HCT116 (cell line): ENCODE measurements around the gene TIGIT. TPM values are rescaled to one million over a fixed set of nuclear protein-coding genes. Genes with fewer than 3 reads are reported as not detected.

Source experiments
- ATAC-seq: fragments of 200-7000 bp; cut with Tn5 transposase; 2 replicates; pipeline ENCODE4 v1.9.1; 2020; ENCODE audit warnings: mild to moderate bottlenecking, moderate library complexity
- BruUV-seq: library from RNA; stranded (reverse); fragments of 400-500 nt; replicated peaks from 2 replicates; lab custom pipeline; 2021; lab: Mats Ljungman, UMichigan
- CTCF ChIA-PET: fragments of 300-600 bp; sonication (Branson Sonifier 250); formaldehyde crosslinking; loops from one replicate; lab custom pipeline; 2021; ENCODE audit warnings: antibody characterized with exemption; lab: Charles Lee
- POLR2A ChIA-PET: fragments of 300-600, 350-600 bp; sonication (Branson Sonifier 250); formaldehyde crosslinking; loops from one replicate; lab custom pipeline; 2021; ENCODE audit warnings: antibody characterized with exemption; lab: Charles Lee
- RAD21 ChIA-PET, 2 experiments: fragments of 300-600 bp; sonication (Branson Sonifier 250); formaldehyde crosslinking; loops; one replicate each; lab custom pipeline; 2023; ENCODE audit warnings: low total read pairs in 2 of 2; ENCODE audit not compliant: uncharacterized antibody in 2 of 2, unreplicated experiment in 2 of 2, low non-redundant PET in 1 of 2; lab: Charles Lee
- DNase-seq: peaks from one replicate; pipeline ENCODE4 v3.0.0-alpha.2; 2010; ENCODE audit warnings: low read depth, low spot score
- H2AFZ ChIP-seq: fragments of 200-600 bp; shearing (Covaris generic), sonication (generic); 2 replicates; pipeline ENCODE4 v1.6.1; 2017; ENCODE audit warnings: low read depth, mixed run types, mixed read lengths, antibody characterized with exemption, low read length; ENCODE audit not compliant: poor library complexity, severe bottlenecking
- H3K27ac ChIP-seq: 2 replicates; pipeline ENCODE4 v1.5.1; 2012; ENCODE audit warnings: low read depth, low read length
- H3K27me3 ChIP-seq: fragments of 200-600 bp; sonication (generic); 2 replicates; pipeline ENCODE4 v1.6.1; 2016; ENCODE audit warnings: mixed run types, low read length, mixed read lengths; ENCODE audit not compliant: insufficient read depth
- H3K36me3 ChIP-seq, 2 experiments: fragments of 200-500 bp in 1 of 2; fragments of 200-600 bp in 1 of 2; sonication (Bioruptor generic) in 1 of 2; sonication (generic) in 1 of 2; 2 replicates each; pipeline versions ENCODE4 v1.5.1 to v1.6.1; 2014 to 2016; ENCODE audit warnings: low read length in 2 of 2, inconsistent platforms in 1 of 2, mixed read lengths in 1 of 2, mixed run types in 1 of 2; ENCODE audit not compliant: insufficient read depth in 2 of 2, control insufficient read depth in 1 of 2
- H3K4me1 ChIP-seq, 2 experiments: fragments of 200-600 bp in 1 of 2; sonication (generic) in 1 of 2; 2 replicates each; pipeline versions ENCODE4 v1.5.1 to v1.6.1; 2012 to 2017; ENCODE audit warnings: low read length in 2 of 2, inconsistent platforms in 1 of 2, mild to moderate bottlenecking in 1 of 2, mixed read lengths in 1 of 2, mixed run types in 1 of 2, moderate library complexity in 1 of 2; ENCODE audit not compliant: insufficient read depth in 2 of 2, control insufficient read depth in 1 of 2
- H3K4me2 ChIP-seq: fragments of 200-600 bp; sonication (generic); 2 replicates; pipeline ENCODE4 v1.6.1; 2017; ENCODE audit warnings: mixed run types, low read length, mixed read lengths
- H3K4me3 ChIP-seq, 2 experiments: fragments of 200-600 bp in 1 of 2; sonication (generic) in 1 of 2; replicated peaks in 1 of 2; 2 replicates each; pipeline ENCODE4 v1.5.1; 2011 to 2016; ENCODE audit warnings: low read length in 2 of 2, control low read depth in 1 of 2, low read depth in 1 of 2, mild to moderate bottlenecking in 1 of 2, mixed read lengths in 1 of 2, mixed run types in 1 of 2
- H3K79me2 ChIP-seq: fragments of 200-600 bp; sonication (generic); 2 replicates; pipeline ENCODE4 v1.6.1; 2017; ENCODE audit warnings: mild to moderate bottlenecking, mixed run types, low read length, moderate library complexity, mixed read lengths; ENCODE audit not compliant: insufficient read depth
- H3K9ac ChIP-seq: fragments of 200-600 bp; sonication (generic); 2 replicates; pipeline ENCODE4 v1.6.1; 2016; ENCODE audit warnings: low read length, mixed read lengths
- H3K9me2 ChIP-seq: fragments of 200-600 bp; sonication (generic), shearing (Covaris generic); 2 replicates; pipeline ENCODE4 v1.6.1; 2017; ENCODE audit warnings: mixed run types, mild to moderate bottlenecking, moderate library complexity; ENCODE audit not compliant: insufficient read depth
- H3K9me3 ChIP-seq, 2 experiments: fragments of 200-500 bp in 1 of 2; fragments of 200-600 bp in 1 of 2; sonication (Bioruptor generic) in 1 of 2; sonication (generic) in 1 of 2; 2 replicates each; pipeline ENCODE4 v1.6.1; 2014 to 2017; ENCODE audit warnings: low read length in 2 of 2, mixed read lengths in 2 of 2, inconsistent platforms in 1 of 2, low read depth in 1 of 2, mild to moderate bottlenecking in 1 of 2, mixed run types in 1 of 2, moderate library complexity in 1 of 2; ENCODE audit not compliant: control insufficient read depth in 1 of 2, insufficient read depth in 1 of 2
- H4K20me1 ChIP-seq: fragments of 200-600 bp; sonication (generic), shearing (Covaris generic); 2 replicates; pipeline ENCODE4 v1.6.1; 2017; ENCODE audit warnings: mixed run types, mild to moderate bottlenecking, moderate library complexity; ENCODE audit not compliant: insufficient read depth
- CBX3 ChIP-seq: IDR thresholded peaks from 2 replicates; pipeline ENCODE4 v1.6.1; 2012; ENCODE audit warnings: low read depth
- ELF1 ChIP-seq: IDR thresholded peaks from 2 replicates; pipeline ENCODE4 v1.6.1; 2012; ENCODE audit warnings: low read depth, borderline replicate concordance
- FOSL1 ChIP-seq: IDR thresholded peaks from 2 replicates; pipeline ENCODE4 v1.6.1; 2012; ENCODE audit warnings: low read depth
- JUND ChIP-seq: IDR thresholded peaks from 2 replicates; pipeline ENCODE4 v1.6.1; 2012
- POLR2A ChIP-seq: IDR thresholded peaks from 2 replicates; pipeline ENCODE4 v1.7.0; 2011; ENCODE audit warnings: borderline replicate concordance; ENCODE audit not compliant: insufficient read depth, insufficient read length; ENCODE audit errors: extremely low read depth
- POLR2AphosphoS5 ChIP-seq: IDR thresholded peaks from 2 replicates; pipeline ENCODE4 v1.6.1; 2011; ENCODE audit warnings: mild to moderate bottlenecking, low read depth, low read length, moderate library complexity
- RAD21 ChIP-seq: IDR thresholded peaks from 2 replicates; pipeline ENCODE4 v1.6.1; 2012; ENCODE audit warnings: low read depth, mild to moderate bottlenecking
- TCF7L2 ChIP-seq: IDR thresholded peaks from 2 replicates; pipeline ENCODE4 v1.7.0; 2011; ENCODE audit warnings: borderline replicate concordance, inconsistent platforms; ENCODE audit not compliant: insufficient read depth, insufficient read length; ENCODE audit errors: extremely low read depth
- YY1 ChIP-seq: IDR thresholded peaks from 2 replicates; pipeline ENCODE4 v1.6.1; 2011; ENCODE audit warnings: low read length, low read depth, moderate library complexity, mild to moderate bottlenecking; ENCODE audit not compliant: insufficient replicate concordance; ENCODE audit errors: extremely low read depth
- ZFX ChIP-seq: fragments of 450-650 bp; IDR thresholded peaks from 2 replicates; pipeline ENCODE4 v1.6.1; 2017
- ZNF274 ChIP-seq: fragments of 200-500 bp; sonication (Bioruptor generic); IDR thresholded peaks from 2 replicates; pipeline ENCODE4 v1.6.1; 2014; ENCODE audit warnings: mild to moderate bottlenecking, low read depth, low read length, inconsistent platforms
- intact Hi-C: fragments of 100-400 bp; cut with micrococcal nuclease; formaldehyde crosslinking; loops from 2 replicates; pipeline ENCODE4 v1.10.0; 2022
- total RNA-seq: library from RNA; stranded (reverse); gene quantifications from one replicate; pipeline ENCODE4 v1.2.1, GENCODE V29; 2021; ENCODE audit not compliant: unreplicated experiment
- TF ChIP-seq, protein P1 (sequence below): IDR thresholded peaks from 2 replicates; pipeline ENCODE4 v1.6.1; 2011; ENCODE audit warnings: mild to moderate bottlenecking, low read length, moderate library complexity; ENCODE audit not compliant: insufficient replicate concordance; ENCODE audit errors: extremely low read depth
- TF ChIP-seq, protein P2 (sequence below): IDR thresholded peaks from 2 replicates; pipeline ENCODE4 v1.6.1; 2012; ENCODE audit warnings: low read depth
- TF ChIP-seq, protein P3 (sequence below): IDR thresholded peaks from 2 replicates; pipeline ENCODE4 v1.6.1; 2012

TIGIT gene
- total RNA-seq, 1 experiment from 2014 or later: 0.07 TPM

DNA sequence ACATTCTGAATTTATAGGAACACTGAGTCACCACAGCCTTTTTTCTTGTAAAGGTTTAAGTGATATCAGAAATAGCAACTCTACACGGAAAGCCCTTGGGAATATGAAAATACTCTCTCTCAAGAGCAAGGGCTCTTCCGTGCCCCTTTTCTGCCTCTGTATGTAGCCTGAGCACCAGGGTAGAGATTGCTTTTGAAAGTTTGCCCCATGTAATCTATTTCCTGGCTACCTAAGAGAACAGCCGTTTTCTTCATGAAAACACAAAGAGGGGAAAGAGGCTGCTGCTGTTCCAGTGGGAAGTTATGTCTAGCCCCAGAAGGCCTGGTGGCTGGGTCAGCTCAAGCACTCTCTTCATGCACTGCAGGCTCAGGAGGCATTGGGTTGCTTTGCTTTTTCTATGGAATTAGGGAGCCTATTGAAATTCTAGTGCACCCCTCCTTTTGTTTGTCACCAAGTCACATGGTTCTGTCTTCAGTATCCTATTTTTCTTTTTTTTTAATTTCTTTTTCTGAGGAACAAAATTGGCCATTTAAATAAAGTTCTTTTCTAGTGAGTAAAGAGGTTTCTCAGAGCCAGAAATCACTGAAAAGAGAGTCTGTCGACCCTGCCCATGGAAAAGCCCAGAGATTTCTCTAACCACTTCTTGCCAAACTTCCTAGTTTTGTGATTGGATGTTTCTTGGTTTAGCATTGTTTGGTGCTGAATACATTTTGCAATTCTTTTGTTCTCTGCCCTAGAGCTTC, 39.5 kb downstream of the TIGIT start:
- no peak overlapping the region for H3K4me3 ChIP-seq
- CTCF ChIA-PET: interaction anchor here (1.5 kb wide), 1 partner anchor 42 kb away, joined by 3 read pairs; no protein-coding TSS in a partner anchor
- no peaks in the 10 kb centered on the region for H3K4me1 ChIP-seq
- intact Hi-C loops: no loop called here
- H3K27ac ChIP-seq: no peak overlapping the region
- H3K79me2 ChIP-seq: peaks cover 13% of the 10 kb centered on the region; the same call in 1 of the 2 replicates
- TF ChIP-seq, protein P1, sequence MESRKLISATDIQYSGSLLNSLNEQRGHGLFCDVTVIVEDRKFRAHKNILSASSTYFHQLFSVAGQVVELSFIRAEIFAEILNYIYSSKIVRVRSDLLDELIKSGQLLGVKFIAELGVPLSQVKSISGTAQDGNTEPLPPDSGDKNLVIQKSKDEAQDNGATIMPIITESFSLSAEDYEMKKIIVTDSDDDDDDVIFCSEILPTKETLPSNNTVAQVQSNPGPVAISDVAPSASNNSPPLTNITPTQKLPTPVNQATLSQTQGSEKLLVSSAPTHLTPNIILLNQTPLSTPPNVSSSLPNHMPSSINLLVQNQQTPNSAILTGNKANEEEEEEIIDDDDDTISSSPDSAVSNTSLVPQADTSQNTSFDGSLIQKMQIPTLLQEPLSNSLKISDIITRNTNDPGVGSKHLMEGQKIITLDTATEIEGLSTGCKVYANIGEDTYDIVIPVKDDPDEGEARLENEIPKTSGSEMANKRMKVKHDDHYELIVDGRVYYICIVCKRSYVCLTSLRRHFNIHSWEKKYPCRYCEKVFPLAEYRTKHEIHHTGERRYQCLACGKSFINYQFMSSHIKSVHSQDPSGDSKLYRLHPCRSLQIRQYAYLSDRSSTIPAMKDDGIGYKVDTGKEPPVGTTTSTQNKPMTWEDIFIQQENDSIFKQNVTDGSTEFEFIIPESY: no peak
- TF ChIP-seq POLR2AphosphoS5 (no peak), TCF7L2 (no peak), ZNF274 (no peak), YY1 (no peak), JUND (no peak), ZFX (no peak), RAD21 (no peak), POLR2A (no peak), CBX3 (no peak), FOSL1 (no peak), ELF1 (no peak)
- TF ChIP-seq, protein P2, sequence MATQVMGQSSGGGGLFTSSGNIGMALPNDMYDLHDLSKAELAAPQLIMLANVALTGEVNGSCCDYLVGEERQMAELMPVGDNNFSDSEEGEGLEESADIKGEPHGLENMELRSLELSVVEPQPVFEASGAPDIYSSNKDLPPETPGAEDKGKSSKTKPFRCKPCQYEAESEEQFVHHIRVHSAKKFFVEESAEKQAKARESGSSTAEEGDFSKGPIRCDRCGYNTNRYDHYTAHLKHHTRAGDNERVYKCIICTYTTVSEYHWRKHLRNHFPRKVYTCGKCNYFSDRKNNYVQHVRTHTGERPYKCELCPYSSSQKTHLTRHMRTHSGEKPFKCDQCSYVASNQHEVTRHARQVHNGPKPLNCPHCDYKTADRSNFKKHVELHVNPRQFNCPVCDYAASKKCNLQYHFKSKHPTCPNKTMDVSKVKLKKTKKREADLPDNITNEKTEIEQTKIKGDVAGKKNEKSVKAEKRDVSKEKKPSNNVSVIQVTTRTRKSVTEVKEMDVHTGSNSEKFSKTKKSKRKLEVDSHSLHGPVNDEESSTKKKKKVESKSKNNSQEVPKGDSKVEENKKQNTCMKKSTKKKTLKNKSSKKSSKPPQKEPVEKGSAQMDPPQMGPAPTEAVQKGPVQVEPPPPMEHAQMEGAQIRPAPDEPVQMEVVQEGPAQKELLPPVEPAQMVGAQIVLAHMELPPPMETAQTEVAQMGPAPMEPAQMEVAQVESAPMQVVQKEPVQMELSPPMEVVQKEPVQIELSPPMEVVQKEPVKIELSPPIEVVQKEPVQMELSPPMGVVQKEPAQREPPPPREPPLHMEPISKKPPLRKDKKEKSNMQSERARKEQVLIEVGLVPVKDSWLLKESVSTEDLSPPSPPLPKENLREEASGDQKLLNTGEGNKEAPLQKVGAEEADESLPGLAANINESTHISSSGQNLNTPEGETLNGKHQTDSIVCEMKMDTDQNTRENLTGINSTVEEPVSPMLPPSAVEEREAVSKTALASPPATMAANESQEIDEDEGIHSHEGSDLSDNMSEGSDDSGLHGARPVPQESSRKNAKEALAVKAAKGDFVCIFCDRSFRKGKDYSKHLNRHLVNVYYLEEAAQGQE: no peak
- TF ChIP-seq, protein P3, sequence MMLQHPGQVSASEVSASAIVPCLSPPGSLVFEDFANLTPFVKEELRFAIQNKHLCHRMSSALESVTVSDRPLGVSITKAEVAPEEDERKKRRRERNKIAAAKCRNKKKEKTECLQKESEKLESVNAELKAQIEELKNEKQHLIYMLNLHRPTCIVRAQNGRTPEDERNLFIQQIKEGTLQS: no peak
- H3K4me2 ChIP-seq: no peak overlapping the region
- BruUV-seq: no TSS peak
- ATAC-seq (no peak), DNase-seq (no peak)
- no peaks in the 10 kb centered on the region for H4K20me1 ChIP-seq
- no peak overlapping the region for H3K9ac ChIP-seq
- no peaks in the 10 kb centered on the region for H3K9me3 ChIP-seq
- peaks cover 0 to 37% of the 10 kb centered on the region in 2 experiments; a peak in 3 of 4 replicates for H3K36me3 ChIP-seq
- H3K27me3 ChIP-seq: no peaks in the 10 kb centered on the region
- POLR2A ChIA-PET: no interaction called here
- RAD21 ChIA-PET: no interaction called here
- no peaks in the 10 kb centered on the region for H3K9me2 ChIP-seq
- no peak overlapping the region for H2AFZ ChIP-seq
